Epithelial cell of prostate (primary cell): Measurements from ENCODE around the gene CLPTM1L.
"Not testable (repeated sequence)": the region's sequence is repeated elsewhere in the genome, so short reads cannot be mapped to it uniquely, and the experiment has no call there.

Experiments used
- DNase-seq: peaks from one replicate; pipeline ENCODE4 v3.0.0-alpha.2; 2011; ENCODE audit warnings: low read depth, low spot score
- H3K27ac ChIP-seq: fragments of 450-650 bp; 2 replicates; pipeline ENCODE4 v1.5.1; 2017; ENCODE audit warnings: mild to moderate bottlenecking

The CLPTM1L gene

DNA sequence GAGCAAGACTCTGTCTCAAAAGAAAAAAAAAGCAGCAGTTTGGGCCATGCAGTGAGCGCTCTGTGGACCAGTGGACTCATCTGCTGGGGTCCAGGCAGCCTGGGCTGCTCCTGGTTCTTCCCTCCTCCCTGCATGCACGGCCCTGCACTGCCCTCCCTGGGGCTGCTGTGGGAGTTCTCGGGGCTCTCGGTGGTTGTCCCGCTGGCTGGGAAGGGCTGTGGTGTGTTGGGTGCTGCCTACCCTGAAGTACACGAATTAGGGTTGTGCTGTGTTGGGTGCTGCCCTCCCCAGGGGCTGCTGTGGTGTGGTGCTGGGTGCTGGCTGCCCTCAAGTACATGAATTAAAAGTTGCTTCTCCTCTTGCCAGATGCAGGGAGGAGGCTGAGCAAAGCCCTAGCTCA is 18.3 kb upstream of the CLPTM1L start:
- no peak for DNase-seq
- no peak overlapping the region for H3K27ac ChIP-seq

DNA sequence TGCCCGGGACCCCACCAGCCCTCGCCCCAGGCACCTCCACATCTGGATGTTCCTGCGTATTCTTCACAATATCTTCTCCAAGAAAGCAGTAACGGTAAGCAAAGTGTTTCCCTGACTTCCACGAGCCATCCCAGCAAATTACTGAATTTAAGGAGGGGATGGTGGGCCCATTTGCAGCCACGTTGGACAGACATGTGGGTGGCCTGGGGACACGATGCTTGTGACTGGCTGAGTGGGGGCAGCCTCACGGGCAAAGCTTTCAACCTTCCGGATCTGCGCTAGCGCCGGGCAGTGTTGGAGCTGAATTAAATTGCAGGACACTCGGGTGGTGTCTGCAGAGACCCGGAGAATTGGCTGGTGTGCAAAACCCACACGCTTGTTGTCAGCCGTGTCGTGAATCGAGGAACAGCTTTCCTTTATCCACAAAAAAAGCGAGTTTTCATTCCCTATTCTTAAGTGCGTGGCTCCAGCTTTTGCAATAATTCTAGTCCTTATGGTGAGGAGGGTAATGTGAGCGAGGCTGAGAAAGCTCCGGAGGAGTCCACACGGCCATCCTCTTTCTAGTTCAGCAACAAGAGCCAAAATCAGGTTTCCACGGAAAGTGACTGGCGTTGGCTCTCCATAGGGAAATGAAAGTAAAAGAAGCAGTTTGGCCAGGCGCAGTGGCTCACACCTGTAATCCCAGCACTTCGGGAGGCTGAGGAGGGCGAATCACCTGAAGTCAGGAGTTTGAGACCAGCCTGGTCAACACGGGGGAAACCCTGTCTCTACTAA is 17.5 kb upstream of the CLPTM1L start:
- no peak for DNase-seq
- H3K27ac ChIP-seq = no peak overlapping the region

DNA sequence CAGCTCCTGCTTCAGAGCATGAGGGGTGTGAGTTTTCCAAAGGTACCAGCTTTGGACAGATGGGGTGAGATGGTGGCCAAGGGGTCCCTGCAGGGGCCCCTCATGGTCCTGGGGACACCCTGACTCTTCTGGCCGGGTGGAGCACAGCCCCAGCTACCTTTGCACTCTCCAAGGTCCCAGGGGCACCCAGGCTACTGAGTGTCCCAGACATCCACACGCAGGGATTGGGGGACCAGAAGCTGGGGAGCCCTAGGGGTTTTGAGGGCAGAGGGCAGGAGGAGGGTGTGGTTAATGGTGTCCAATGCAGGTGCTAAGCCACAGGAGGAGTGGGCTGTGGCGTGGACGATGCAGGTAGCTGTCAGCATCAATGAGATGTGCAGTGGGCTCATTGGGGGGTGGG is 16.0 kb upstream of the CLPTM1L start:
- no peak overlapping the region for H3K27ac ChIP-seq
- no peak for DNase-seq

DNA sequence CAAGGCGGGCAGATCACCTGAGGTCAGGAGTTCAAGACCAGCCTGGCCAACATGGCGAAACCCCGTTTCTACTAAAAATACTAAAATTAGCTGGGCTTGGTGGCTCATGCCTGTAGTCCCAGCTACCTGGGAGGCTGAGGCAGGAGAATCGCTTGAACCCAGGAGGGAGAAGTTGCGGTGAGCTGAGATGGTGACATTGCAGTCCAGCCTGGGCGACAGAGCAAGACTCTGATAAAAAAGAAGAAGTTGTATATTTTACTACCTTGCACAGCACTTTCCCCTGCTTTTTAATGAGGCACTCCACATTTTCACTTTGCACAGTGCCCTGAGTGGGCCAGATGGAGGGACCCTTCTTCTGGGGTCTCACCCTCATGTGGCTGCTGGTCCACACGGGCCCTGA is 15.5 kb upstream of the CLPTM1L start:
- not testable (repeated sequence) for H3K27ac ChIP-seq, DNase-seq

DNA sequence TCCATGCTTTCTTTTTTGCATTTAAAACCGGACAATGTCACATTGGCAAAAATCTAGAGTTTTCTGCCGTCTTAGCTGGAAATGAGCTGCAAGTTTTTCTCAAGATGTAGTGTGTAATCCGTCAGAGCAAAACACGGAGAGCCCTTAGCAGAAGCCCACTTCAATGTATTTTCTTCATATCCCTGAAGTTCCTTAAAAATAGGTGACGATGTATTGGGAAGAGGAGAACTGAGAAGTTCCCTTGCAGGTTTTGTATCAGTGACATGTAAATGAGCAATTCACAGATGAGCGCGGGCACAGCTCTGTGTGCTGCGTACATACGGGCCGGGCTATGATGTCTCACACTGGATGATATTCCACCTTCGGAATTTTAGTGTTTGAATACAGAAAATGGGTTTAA is 14.8 kb upstream of the CLPTM1L start:
- DNase-seq = no peak
- H3K27ac ChIP-seq = no peak overlapping the region

DNA sequence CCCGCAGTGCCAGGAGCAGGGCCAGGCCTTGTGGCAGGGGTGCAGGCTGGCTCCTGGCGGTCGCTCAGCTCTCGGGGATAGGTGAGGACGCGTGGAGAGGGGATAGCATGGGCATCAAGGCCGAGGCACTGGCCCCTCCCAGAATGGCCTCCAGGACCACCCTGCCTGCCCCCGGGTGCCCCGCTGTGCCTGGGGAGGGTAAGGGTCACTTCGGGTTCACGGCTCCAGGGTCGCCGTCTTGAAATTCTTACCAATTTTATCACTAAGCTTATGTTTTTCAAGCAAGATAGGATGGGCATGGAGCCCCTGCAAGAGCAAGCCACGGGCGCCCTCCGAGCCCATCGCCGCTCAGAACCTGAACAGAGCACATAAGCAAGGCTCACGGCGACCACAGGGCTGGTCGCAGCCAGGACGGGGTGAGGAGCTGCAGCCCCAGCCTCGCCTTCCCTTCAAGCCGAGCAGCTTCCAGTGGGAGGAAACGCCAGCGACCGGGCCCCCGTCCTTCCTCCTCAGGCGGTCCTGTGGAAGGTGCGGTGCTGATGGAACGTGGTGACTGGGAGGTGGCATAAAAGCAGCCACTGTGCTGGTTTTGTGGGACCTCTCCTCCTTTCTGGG is 14.2 kb upstream of the CLPTM1L start:
- DNase-seq = no peak
- H3K27ac ChIP-seq = no peak overlapping the region

DNA sequence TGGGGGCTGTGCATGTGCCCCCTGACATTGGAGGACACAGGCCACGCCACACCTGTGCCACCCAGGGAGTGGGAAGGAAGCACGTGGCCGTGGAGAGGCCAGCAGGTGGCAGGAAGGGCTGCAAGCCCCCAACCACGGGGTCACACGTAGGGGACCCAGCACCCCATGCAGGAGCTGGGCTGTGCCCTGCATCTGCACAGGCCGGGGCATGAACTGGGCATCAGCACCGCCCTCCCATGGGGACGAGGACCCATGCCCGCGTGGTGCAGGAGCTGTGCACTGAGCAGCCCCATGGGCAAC is 13.8 kb upstream of the CLPTM1L start:
- H3K27ac ChIP-seq = no peak overlapping the region
- DNase-seq = no peak

DNA sequence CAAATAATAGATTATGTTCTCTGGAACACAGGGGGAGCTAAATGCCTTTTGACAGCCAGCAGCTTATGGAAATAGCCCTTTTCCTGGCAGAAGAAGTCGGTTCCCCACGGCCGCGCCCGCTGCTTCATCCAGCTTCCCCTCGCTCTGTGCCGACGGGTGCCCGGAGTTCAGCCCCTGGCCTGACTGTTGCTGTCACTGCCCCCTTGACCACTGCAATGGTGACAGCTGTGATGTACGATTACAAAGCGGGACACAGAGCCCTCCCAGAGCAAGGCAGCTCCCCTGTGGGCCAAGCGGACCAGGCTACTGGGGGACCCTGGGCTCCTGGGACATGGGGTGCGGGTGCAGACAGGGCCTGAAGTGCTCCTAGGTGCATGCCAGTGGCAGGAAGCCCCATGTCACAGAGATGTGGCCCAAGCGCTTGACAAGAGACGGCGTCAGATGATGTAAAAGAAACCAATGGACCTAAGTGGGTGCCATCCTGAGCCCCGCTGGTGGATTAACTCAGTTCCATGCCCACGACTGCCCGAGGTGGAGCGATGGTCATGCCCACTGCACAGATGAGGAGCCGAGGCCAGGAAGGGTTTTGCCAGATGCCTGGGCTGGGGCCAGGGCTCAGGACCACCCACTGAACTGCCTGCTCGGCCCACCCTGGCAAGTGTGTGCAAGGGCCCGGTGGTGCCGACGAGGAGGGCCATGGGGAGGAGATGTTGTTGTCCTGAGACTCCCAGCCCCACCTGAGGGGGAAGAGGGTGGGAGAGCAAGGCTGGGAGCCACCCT is 13.2 kb upstream of the CLPTM1L start:
- H3K27ac ChIP-seq = no peak overlapping the region
- DNase-seq = no peak

DNA sequence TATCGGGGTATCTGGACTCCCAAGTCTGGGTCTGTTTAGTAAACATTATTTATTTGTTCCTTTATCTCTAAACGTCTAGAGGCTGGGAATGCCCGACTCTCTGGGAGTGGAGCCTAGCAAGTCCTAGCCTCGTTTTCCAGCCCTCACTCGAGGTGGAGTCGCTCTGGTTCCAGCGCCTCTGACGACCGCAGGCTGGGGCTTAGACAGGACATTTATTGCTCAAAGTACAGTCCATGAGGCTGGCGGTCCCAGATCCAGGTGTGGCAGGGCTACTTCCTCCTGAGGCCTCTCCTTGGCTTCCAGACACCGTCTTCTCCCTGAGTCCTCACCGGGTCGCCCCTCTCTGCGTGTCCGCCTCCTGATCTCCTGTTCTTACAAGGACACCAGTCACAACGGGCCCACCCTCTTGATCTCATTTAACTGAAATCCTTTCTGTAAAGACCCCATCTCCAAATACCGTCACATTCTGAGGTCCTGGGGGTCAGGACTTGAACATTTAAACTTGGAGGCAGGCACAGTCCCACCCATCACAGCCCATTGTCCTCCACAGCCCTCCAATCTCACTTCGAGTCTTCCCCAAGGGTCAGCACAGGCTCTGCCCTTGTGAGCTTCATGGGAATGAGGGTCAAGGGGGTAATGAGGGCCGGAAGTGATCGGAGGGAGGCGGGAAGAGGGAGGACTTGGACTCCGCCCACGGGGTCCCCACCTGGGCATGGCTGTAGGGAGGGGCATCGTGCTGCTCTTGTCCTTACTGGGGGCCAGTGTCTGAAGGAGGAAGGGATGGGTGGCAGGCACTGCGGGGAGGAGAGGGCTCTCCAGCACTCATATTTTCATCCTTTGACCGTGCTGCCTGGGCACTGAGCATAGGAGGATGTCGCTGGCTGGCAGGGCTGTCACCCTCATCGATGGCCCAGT is 12.2 kb upstream of the CLPTM1L start:
- H3K27ac ChIP-seq = no peak overlapping the region
- no peak for DNase-seq

DNA sequence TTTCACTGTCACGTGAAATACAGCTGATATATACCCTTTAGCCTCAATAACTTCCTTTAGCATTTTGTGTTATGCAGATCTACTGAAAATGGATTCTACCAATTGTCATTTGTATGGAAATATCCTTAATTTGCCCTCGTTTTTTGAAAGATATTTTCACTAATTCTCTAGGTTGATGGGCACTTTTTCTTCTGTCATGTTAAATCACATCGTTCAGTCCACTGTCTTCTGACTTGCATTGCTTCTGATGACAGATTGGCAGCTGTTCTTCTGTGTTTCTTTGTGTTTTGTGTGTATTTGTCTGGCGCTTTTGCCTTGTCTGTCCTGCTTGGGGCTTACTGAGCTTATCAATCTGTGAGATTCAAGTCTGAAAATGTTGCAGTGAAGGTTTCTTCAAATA is 9.7 kb upstream of the CLPTM1L start:
- H3K27ac ChIP-seq = no peak overlapping the region
- DNase-seq = no peak

DNA sequence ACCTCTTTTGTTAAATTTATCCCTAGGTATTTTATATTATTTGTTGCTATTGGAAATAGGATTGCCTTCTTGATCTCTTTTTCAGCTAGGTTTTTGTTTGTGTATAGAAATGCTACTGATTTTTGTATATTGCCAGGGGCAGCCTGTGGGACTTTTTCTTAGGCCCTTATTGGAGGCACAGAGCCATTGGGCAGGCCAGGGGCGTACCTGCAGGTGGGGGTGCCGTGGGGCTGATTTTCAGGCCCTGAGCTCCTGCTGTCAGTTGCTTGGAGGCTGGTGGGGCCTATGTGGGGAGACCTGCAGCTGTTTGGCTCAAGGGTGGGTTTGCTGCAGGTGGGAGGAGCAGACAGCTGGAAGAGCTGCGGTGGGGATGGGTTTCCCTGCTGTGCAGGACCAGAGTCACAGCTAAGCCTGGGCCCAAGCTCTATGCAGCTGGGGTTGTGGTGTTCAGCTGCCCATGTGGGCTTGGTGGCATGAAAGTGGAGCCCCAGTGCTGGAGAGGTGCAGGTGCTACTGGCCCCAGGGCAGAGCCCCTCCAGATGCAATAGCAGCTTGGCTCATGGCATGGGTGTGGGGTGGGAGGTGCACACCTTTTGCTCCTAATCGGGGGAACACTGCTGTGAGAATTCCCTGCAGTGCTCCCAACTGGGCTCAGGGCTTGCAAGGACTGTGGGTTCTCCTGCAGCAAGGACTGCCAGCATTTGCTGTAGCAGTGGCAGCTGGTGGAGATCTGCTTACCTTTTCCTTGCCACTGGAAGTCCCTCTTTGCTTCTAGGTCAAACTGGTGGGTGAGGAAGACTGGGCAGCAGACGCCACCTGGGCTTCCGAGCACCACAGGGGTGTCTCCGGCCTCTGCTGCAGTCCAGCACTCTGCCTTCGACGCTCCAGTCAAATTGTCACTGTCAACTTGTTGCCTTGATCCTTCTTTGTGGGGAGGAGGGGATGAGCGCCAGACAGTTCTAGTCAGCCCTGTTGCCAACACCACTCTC is 7.6 kb upstream of the CLPTM1L start:
- no peak for DNase-seq
- H3K27ac ChIP-seq = no peak overlapping the region

DNA sequence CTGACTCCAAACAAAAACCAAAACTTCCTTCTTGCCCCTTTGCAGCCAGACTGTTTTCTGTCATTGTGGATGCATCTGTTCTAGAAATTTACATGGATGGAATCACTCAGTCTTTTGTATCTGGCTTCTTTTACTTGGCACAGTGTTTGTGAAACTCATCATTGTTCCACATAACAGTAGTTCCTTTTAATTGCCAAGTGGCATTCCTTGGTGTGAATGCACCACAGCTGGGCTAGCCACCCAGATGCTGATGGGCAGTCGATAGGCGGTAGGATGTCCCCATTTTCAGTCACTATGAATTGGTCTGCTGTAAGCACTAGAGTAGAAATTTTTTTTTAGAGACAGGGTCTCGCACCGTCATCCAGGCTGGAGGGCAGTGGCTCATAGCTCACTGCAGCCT is 6.3 kb upstream of the CLPTM1L start:
- DNase-seq = no peak
- no peak overlapping the region for H3K27ac ChIP-seq

DNA sequence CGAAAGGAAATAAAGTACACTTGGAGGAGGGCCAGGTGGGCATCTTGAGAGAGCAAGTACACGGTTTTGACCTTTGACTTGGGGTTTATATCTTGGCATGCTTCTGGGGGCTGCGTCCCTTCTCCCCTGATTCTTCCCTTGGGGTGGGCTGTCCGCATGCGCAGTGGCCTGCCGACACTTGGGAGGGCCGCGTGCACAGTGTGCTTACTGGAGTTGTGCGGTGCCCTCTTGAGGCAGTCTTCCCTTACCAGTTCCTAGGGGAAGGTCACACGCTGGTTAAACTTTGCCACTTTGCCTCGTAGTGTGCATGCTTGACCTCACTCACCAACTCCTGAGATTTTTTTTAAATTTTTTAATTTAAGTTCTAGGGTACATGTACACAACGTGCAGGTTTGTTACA is 4.3 kb upstream of the CLPTM1L start:
- no peak overlapping the region for H3K27ac ChIP-seq
- no peak for DNase-seq

DNA sequence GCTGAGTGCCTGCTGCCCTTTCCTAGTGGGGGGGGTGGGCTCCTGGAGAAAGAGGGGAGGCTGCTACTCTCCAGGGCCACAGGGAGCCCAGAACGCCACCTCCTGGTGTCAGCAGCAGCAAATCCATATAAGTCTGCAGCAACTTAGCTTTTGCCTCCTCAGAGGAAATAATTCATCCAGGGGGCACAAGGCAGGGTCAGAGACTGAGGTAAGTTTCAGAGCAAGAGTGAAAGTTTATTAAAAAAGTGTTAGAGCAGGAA is 4.0 kb upstream of the CLPTM1L start:
- no peak for DNase-seq

DNA sequence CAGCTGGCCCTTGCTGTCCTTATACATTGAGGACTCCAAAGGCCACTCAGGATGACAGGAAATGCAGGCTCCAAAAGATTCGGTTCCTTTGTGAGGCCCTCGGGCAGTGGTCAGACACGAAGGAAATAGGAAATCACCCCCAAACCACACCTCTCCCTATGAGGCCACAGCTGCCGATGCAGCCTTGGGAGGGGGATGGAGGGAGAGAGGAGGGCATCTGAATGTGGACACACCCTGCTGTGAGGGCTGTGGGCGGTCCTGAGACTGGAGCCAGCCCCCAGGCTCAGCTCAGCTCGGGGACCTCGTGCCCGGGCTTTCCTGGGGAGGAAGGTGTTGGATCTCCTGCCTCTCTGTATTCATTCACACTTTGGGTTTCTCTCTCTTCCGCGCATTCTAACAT is 2.7 kb upstream of the CLPTM1L start:
- no peak for DNase-seq
- H3K27ac ChIP-seq = no peak overlapping the region

More for the DNA sequence above, 4.0 kb upstream of the CLPTM1L start:
- H3K27ac ChIP-seq = no peak overlapping the region

DNA sequence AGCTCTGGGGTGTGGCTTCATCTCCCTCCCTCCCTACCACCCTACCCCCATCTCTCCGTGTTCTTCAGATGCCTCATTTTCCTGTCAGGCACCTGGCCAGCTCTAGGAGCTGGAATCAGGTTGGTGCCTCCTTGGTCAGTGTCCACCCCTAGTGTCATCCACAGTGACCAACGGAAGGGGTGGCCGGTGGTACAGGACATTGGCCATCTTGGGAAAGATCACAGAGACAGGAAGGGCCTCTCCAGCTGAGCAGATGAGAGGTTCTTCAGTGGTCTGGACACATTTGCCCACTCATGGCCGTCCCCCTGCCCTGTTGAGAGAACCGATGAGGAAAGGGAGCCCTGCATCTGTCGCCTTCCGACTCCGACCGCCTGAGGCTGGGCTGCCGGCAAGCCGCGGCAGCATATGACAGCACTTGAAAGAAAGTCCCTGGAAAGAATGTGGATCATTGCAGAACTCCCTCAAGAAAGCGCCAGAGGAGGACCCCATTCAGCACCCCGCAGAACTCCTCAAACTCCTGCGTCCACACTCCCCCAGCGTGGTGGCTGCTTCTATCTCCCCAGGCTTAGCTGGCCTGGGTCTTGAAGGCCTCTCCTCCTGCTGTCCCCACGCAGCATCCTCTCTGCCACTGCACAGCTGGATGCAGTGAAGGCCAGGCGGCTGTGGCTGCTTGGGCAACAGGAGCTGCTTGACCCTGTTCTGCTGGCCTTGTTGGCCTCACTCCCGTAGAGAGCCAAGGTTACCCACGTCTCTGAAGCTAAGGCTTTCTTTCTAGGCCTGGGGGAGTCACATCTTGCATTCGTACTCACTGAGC is 1.9 kb upstream of the CLPTM1L start:
- DNase-seq = no peak
- H3K27ac ChIP-seq = no peak overlapping the region

DNA sequence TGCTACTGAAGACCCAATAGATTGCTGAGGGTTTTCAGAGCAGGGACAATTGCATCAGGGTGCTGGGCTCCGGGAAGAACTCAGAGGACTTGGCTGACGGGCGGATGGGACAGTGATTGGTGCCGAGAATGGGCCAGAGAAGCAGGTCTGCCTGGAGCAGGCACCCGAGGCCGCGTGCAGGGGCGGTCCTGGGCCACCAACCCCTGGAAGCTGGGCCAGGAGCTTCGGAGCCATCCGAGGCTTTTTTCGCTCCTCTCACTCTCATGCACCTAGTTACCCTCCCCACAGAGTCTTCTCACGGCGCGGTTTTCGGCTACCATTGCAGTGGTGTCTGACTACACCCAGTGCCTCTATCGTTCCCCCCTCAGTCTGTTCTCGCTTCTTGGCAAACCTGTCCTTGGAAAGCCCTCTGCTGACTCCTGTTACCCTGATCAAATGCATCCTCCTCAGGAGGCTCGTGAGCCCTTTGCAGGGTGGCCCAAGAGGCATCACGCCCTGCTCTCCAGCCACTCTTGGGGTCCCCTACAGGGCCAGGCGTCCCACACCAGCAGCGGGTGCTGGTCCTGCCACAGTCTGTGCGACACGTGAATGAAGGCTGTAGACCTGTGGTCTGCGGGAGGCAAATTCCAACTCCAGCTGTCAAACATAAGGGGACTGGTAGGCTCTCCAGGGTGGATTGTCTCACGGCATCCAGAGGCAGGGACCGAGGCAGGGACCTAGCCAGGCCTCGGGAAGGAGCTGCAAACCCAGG is 1.2 kb upstream of the CLPTM1L start:
- H3K27ac ChIP-seq = no peak overlapping the region
- no peak for DNase-seq
